ENCODE data around the gene TMEFF2. TPM values are rescaled to one million over a fixed set of nuclear protein-coding genes. Genes with fewer than 3 reads are reported as not detected.

The TMEFF2 gene
- total and polyA plus RNA-seq, 2 of the 4 experiments (the other 2 are of a cell fraction) = 1.3 to 3.0 TPM

DNA sequence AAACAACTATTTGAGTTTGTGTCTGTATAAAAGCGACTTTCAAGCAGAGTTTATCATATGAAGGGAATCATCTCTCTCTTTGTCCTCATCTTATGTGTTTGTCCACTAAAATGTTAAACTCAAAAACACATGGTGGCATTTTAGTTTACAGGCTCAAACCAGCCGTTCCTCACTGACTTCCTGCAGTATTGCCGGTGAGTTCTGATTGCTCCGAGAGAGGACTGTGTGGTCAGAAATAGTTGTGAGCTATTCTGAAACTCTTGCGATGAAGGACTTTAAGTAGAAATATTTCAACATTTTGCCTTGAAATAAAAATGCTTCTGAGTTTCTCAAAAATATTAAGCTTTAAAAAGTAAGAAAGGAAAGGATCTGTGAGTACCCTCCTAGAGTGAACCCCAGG, 184.7 kb downstream of the TMEFF2 start:
- Histone ChIP-seq H3K9me1 (ENCODE audit: insufficient read depth, low read length) (no peaks in the 10 kb centered on the region), H3K4me1 (ENCODE audit: control insufficient read depth, insufficient read depth, low read length) (peaks cover 18% of the 10 kb centered on the region), H3K27me3 (ENCODE audit: control insufficient read depth, insufficient read depth, low read length) (no peaks in the 10 kb centered on the region), H4K8ac (ENCODE audit: low read depth in 2 of 2, low read length in 2 of 2) (peak overlapping the region; percentile 82 to 88), H2BK120ac (ENCODE audit: low read depth, low read length) (peak overlapping the region; percentile 95), H3K4me2 (ENCODE audit: low read depth, low read length) (peak overlapping the region; percentile 71), H3K27ac (ENCODE audit: insufficient read depth, low read length) (peak overlapping the region; percentile 93), H3K4me3 (ENCODE audit: insufficient read depth, low read depth, low read length) (no peak overlapping the region), H3K9me3 (ENCODE audit: control insufficient read depth, insufficient read depth, low read length) (no peaks in the 10 kb centered on the region), H4K91ac (ENCODE audit: insufficient read depth, low read depth, low read length) (peak overlapping the region; percentile 94), H3K56ac (ENCODE audit: extremely low read depth, insufficient read depth, low read length) (peak overlapping the region; percentile 78; the same call in 1 of the 2 replicates), H2BK20ac (ENCODE audit: low read depth, low read length) (peak overlapping the region; percentile 88), H3K14ac (replicated peaks; ENCODE audit: low read depth, low read length) (peak overlapping the region; percentile 80; the same call in 1 of the 2 replicates), H3K9ac (ENCODE audit: low read depth, low read length) (peak overlapping the region; percentile 9), H3K36me3 (ENCODE audit: control insufficient read depth, insufficient read depth, low read length) (no peaks in the 10 kb centered on the region), H3K18ac (ENCODE audit: low read depth, low read length) (peak overlapping the region; percentile 93), H3K4ac (ENCODE audit: low read depth, low read length) (peak overlapping the region; percentile 90), H2AK9ac (replicated peaks; ENCODE audit: low read depth, low read length, poor library complexity) (no peak overlapping the region), H2BK15ac (ENCODE audit: low read depth, low read length) (peak overlapping the region; percentile 55; the same call in 1 of the 3 replicates), H2AK5ac (ENCODE audit: low read depth, low read length) (peak overlapping the region; percentile 60; the same call in 1 of the 2 replicates), H3K23ac (ENCODE audit: low read depth, low read length) (peak overlapping the region; percentile 78; the same call in 1 of the 2 replicates), H3K79me1 (ENCODE audit: low read depth in 1 of 2, low read length in 2 of 2) (no peaks in the 10 kb centered on the region), H2BK5ac (ENCODE audit: low read depth, low read length, poor library complexity, severe bottlenecking) (peak overlapping the region; percentile 86), H2AFZ (replicated peaks; ENCODE audit: low read length, poor library complexity) (no peak overlapping the region), H4K5ac (ENCODE audit: low read depth, low read length) (peak overlapping the region; percentile 95), H4K20me1 (ENCODE audit: insufficient read depth, low read length) (no peaks in the 10 kb centered on the region)
- no peak for TF ChIP-seq RCOR1 (IDR thresholded peaks at IDR 0.05; ENCODE audit: insufficient replicate concordance, low read length)
- no peak for TF ChIP-seq RFX5 (IDR thresholded peaks at IDR 0.05; ENCODE audit: low read depth, low read length)
- TF ChIP-seq CEBPB (IDR thresholded peaks at IDR 0.05; ENCODE audit: low read depth, low read length) = no peak
- no peak for TF ChIP-seq POLR2A (IDR thresholded peaks at IDR 0.05; ENCODE audit: low read depth, low read length)
- no peak for TF ChIP-seq BHLHE40 (IDR thresholded peaks at IDR 0.05; ENCODE audit: low read depth, low read length)
- no peak for TF ChIP-seq SMC3 (IDR thresholded peaks at IDR 0.05; ENCODE audit: low read depth, low read length)
- TF ChIP-seq CHD1 (IDR thresholded peaks at IDR 0.05; ENCODE audit: low read depth, low read length) = no peak
- no peak for TF ChIP-seq RAD21 (IDR thresholded peaks at IDR 0.05; ENCODE audit: low read length)
- TF ChIP-seq, protein P1, sequence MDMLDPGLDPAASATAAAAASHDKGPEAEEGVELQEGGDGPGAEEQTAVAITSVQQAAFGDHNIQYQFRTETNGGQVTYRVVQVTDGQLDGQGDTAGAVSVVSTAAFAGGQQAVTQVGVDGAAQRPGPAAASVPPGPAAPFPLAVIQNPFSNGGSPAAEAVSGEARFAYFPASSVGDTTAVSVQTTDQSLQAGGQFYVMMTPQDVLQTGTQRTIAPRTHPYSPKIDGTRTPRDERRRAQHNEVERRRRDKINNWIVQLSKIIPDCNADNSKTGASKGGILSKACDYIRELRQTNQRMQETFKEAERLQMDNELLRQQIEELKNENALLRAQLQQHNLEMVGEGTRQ (IDR thresholded peaks at IDR 0.05; ENCODE audit: low read depth, low read length) = no peak
- no peak for TF ChIP-seq MAZ (IDR thresholded peaks at IDR 0.05; ENCODE audit: borderline replicate concordance, low read depth, low read length)
- TF ChIP-seq NFE2L2 (IDR thresholded peaks at IDR 0.05; ENCODE audit: low read depth, low read length) = no peak
- no peak for TF ChIP-seq FOS (IDR thresholded peaks at IDR 0.05; ENCODE audit: low read depth, low read length)
- TF ChIP-seq, protein P2, sequence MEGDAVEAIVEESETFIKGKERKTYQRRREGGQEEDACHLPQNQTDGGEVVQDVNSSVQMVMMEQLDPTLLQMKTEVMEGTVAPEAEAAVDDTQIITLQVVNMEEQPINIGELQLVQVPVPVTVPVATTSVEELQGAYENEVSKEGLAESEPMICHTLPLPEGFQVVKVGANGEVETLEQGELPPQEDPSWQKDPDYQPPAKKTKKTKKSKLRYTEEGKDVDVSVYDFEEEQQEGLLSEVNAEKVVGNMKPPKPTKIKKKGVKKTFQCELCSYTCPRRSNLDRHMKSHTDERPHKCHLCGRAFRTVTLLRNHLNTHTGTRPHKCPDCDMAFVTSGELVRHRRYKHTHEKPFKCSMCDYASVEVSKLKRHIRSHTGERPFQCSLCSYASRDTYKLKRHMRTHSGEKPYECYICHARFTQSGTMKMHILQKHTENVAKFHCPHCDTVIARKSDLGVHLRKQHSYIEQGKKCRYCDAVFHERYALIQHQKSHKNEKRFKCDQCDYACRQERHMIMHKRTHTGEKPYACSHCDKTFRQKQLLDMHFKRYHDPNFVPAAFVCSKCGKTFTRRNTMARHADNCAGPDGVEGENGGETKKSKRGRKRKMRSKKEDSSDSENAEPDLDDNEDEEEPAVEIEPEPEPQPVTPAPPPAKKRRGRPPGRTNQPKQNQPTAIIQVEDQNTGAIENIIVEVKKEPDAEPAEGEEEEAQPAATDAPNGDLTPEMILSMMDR (conservative IDR thresholded peaks at IDR 0.05; ENCODE audit: low read depth, low read length) = no peak
- dilution Hi-C loops (cut with HindIII; ENCODE audit: low sequenced_read_pairs, unreplicated experiment) (no loop called here), in situ Hi-C loops (cut with MboI; ENCODE audit: low sequenced_read_pairs) (no loop called here), intact Hi-C loops (cut with micrococcal nuclease) (loop anchor here (5.0 kb wide), 2 partner anchors 152 to 198 kb away; no protein-coding TSS in a partner anchor)
- WGBS, 2 experiments (ENCODE audit: extremely low coverage in 2 of 2, insufficient read length in 1 of 2) = no CpG with 5 or more reads among the region's 5 CpGs
- ChIA-PET POLR2A (ENCODE audit: unreplicated experiment) (no interaction called here), CTCF (no interaction called here)
- no TSS peak for BruUV-seq (replicated peaks)
- ATAC-seq (ENCODE audit: low read depth) (peak; percentile 16; the same call in 1 of the 2 replicates), DNase-seq (peak; percentile 18)

All from IMR-90 (cell line).